NB4 (cell line): ENCODE results near the gene NRAP.

Experiments
- POLR2A ChIP-seq: IDR thresholded peaks from 2 replicates; pipeline ENCODE4 v1.6.1; 2011; ENCODE audit warnings: mild to moderate bottlenecking; ENCODE audit not compliant: insufficient read length; ENCODE audit errors: extremely low read depth
- TF ChIP-seq, protein P1 (sequence below): IDR thresholded peaks from one replicate; pipeline ENCODE4 v1.5.1; 2012; ENCODE audit warnings: low read depth, low read length
- TF ChIP-seq, protein P2 (sequence below): IDR thresholded peaks from 2 replicates; pipeline ENCODE4 v1.6.1; 2011; ENCODE audit warnings: low read depth, low read length

DNA sequence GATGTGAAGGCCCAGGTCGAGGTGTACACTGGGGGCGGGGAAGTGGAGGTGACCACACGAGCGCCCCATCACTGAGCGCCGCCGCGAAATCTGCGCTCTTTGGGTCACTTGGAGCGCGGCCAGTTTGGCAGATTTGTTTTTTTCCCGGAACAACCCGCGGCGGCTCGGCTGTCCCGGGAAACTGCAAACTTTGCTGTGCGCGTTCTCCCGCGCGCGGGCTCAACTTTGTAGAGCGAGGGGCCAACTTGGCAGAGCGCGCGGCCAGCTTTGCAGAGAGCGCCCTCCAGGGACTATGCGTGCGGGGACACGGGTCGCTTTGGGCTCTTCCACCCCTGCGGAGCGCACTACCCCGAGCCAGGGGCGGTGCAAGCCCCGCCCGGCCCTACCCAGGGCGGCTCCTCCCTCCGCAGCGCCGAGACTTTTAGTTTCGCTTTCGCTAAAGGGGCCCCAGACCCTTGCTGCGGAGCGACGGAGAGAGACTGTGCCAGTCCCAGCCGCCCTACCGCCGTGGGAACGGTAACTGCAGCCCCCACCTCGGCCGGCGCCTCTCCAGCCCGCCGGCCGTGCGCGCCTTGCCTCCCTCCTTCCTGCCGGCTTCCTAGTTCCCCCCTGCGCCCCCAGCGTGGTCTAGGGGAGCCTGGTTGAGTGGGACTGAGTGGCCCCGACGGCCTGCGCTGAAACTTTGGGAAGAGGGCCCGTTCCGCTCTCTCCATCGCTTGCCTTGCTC is 15.8 kb upstream of the NRAP start, which contains the start of gene CASP7:
- TF ChIP-seq, protein P1, sequence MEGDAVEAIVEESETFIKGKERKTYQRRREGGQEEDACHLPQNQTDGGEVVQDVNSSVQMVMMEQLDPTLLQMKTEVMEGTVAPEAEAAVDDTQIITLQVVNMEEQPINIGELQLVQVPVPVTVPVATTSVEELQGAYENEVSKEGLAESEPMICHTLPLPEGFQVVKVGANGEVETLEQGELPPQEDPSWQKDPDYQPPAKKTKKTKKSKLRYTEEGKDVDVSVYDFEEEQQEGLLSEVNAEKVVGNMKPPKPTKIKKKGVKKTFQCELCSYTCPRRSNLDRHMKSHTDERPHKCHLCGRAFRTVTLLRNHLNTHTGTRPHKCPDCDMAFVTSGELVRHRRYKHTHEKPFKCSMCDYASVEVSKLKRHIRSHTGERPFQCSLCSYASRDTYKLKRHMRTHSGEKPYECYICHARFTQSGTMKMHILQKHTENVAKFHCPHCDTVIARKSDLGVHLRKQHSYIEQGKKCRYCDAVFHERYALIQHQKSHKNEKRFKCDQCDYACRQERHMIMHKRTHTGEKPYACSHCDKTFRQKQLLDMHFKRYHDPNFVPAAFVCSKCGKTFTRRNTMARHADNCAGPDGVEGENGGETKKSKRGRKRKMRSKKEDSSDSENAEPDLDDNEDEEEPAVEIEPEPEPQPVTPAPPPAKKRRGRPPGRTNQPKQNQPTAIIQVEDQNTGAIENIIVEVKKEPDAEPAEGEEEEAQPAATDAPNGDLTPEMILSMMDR, result peak; percentile 27
- TF ChIP-seq POLR2A, result no peak
- TF ChIP-seq, protein P2, sequence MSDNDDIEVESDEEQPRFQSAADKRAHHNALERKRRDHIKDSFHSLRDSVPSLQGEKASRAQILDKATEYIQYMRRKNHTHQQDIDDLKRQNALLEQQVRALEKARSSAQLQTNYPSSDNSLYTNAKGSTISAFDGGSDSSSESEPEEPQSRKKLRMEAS, result peak; percentile 55
